Peyer's patch (tissue), 4 donors: ENCODE results near the gene CLDN18. TPM values are rescaled to one million over a fixed set of nuclear protein-coding genes. Genes with fewer than 3 reads are reported as not detected.

Experiments used
- DNase-seq, 3 donors: peaks; one replicate each; pipeline ENCODE4 v3.0.0-alpha.2; 2017 to 2019
- H3K27ac ChIP-seq, 4 donors: fragments of 200-600 bp; sonication (generic); one replicate each; pipeline ENCODE4 v1.5.1; 2016 to 2019
- H3K27me3 ChIP-seq, 2 donors: fragments of 200-600 bp; sonication (generic); one replicate each; pipeline ENCODE4 v1.5.1; 2019
- H3K36me3 ChIP-seq, 3 donors: fragments of 200-600 bp; sonication (generic); one replicate each; pipeline ENCODE4 v1.5.1; 2016 to 2019
- H3K4me1 ChIP-seq, 4 donors: fragments of 200-600 bp; sonication (generic); one replicate each; pipeline ENCODE4 v1.5.1; 2016 to 2019
- H3K4me3 ChIP-seq, 4 donors: fragments of 200-600 bp; sonication (generic); 1 replicate in 3 of 4; 2 replicates in 1 of 4; pipeline ENCODE4 v1.5.1; 2016 to 2019; ENCODE audit warnings: mild to moderate bottlenecking in 1 of 4
- H3K9me3 ChIP-seq, 4 donors: fragments of 200-600 bp; sonication (generic); one replicate each; pipeline ENCODE4 v1.5.1; 2016 to 2019; ENCODE audit warnings: mild to moderate bottlenecking in 1 of 4
- CTCF ChIP-seq, 6 experiments: fragments of 450-650 bp in 4 of 6; fragments of 200-600 bp in 2 of 6; sonication (generic) in 1 of 6; IDR thresholded peaks; one replicate each; pipeline ENCODE4 v1.5.1; 2017 to 2019; ENCODE audit warnings: antibody characterized with exemption in 6 of 6, mild to moderate bottlenecking in 3 of 6, moderate library complexity in 1 of 6
- POLR2A ChIP-seq, 2 donors: fragments of 450-650 bp; IDR thresholded peaks; one replicate each; pipeline ENCODE4 v1.5.1; 2017; ENCODE audit warnings: antibody characterized with exemption in 2 of 2, mild to moderate bottlenecking in 2 of 2, moderate library complexity in 2 of 2
- total RNA-seq, 4 donors: library from RNA; depleted of rRNA; stranded (reverse); fragments of >200 nt; gene quantifications; one replicate each; pipeline ENCODE4 v1.1.0, GENCODE V29; 2016

CLDN18 gene
- total RNA-seq, 4 donors from 2014 or later: not detected

- H3K9me3 ChIP-seq: no peaks in the 10 kb centered on the region
- H3K36me3 ChIP-seq: no peaks in the 10 kb centered on the region
- H3K27ac ChIP-seq: no peak overlapping the region
- no peaks in the 10 kb centered on the region for H3K4me1 ChIP-seq
- TF ChIP-seq CTCF (IDR thresholded peaks at IDR 0.05): no peak
- no peak for TF ChIP-seq POLR2A (IDR thresholded peaks at IDR 0.05)
- no peaks in the 10 kb centered on the region for H3K27me3 ChIP-seq
- no peak for DNase-seq
- no peak overlapping the region for H3K4me3 ChIP-seq
Measured at GRCh38 chr3:138025553-138025952, 15.6 kb downstream of the CLDN18 start.

- H3K27me3 ChIP-seq: no peaks in the 10 kb centered on the region
- TF ChIP-seq CTCF (IDR thresholded peaks at IDR 0.05) (no peak), POLR2A (IDR thresholded peaks at IDR 0.05) (no peak)
- no peaks in the 10 kb centered on the region for H3K9me3 ChIP-seq
- no peaks in the 10 kb centered on the region for H3K36me3 ChIP-seq
- DNase-seq: no peak
- H3K27ac ChIP-seq: no peak overlapping the region
- no peaks in the 10 kb centered on the region for H3K4me1 ChIP-seq
- no peak overlapping the region for H3K4me3 ChIP-seq
Measured at GRCh38 chr3:138027821-138028220, 17.9 kb downstream of the CLDN18 start.

DNA sequence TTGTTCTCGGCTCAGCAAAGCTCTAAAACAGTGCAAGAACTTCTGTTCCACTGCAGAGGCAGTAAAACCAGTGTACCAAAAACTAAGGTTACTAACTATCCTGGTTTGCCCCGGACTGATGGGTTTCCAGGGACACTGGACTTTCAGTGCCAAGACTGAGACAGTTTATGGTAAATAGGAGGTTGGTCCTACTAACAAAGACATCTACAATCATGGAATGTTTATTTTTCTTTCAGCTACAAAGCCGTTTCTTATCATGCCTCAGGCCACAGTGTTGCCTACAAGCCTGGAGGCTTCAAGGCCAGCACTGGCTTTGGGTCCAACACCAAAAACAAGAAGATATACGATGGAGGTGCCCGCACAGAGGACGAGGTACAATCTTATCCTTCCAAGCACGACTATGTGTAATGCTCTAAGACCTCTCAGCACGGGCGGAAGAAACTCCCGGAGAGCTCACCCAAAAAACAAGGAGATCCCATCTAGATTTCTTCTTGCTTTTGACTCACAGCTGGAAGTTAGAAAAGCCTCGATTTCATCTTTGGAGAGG, 20.8 kb downstream of the CLDN18 start:
- Histone ChIP-seq H3K27me3 (no peaks in the 10 kb centered on the region), H3K4me1 (no peaks in the 10 kb centered on the region), H3K27ac (no peak overlapping the region), H3K9me3 (no peaks in the 10 kb centered on the region), H3K4me3 (no peak overlapping the region), H3K36me3 (no peaks in the 10 kb centered on the region)
- TF ChIP-seq POLR2A (IDR thresholded peaks at IDR 0.05) (no peak), CTCF (IDR thresholded peaks at IDR 0.05) (no peak)
- no peak for DNase-seq

GRCh38 chr3:138031536-138031935, 21.6 kb downstream of the CLDN18 start:
- no peak for TF ChIP-seq CTCF (IDR thresholded peaks at IDR 0.05)
- no peak for TF ChIP-seq POLR2A (IDR thresholded peaks at IDR 0.05)
- Histone ChIP-seq H3K27me3 (no peaks in the 10 kb centered on the region), H3K9me3 (no peaks in the 10 kb centered on the region), H3K4me1 (no peaks in the 10 kb centered on the region), H3K36me3 (no peaks in the 10 kb centered on the region), H3K4me3 (no peak overlapping the region), H3K27ac (no peak overlapping the region)
- no peak for DNase-seq

DNA sequence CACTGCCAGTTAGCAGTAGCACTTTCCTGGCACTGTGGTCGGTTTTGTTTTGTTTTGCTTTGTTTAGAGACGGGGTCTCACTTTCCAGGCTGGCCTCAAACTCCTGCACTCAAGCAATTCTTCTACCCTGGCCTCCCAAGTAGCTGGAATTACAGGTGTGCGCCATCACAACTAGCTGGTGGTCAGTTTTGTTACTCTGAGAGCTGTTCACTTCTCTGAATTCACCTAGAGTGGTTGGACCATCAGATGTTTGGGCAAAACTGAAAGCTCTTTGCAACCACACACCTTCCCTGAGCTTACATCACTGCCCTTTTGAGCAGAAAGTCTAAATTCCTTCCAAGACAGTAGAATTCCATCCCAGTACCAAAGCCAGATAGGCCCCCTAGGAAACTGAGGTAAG, 22.6 kb downstream of the CLDN18 start:
- Histone ChIP-seq H3K36me3 (no peaks in the 10 kb centered on the region), H3K4me1 (no peaks in the 10 kb centered on the region), H3K27ac (no peak overlapping the region), H3K27me3 (no peaks in the 10 kb centered on the region), H3K9me3 (no peaks in the 10 kb centered on the region), H3K4me3 (no peak overlapping the region)
- DNase-seq: no peak
- TF ChIP-seq POLR2A (IDR thresholded peaks at IDR 0.05) (no peak), CTCF (IDR thresholded peaks at IDR 0.05) (no peak)

GRCh38 chr3:138033202-138033691, 23.3 kb downstream of the CLDN18 start:
- no peak for DNase-seq
- Histone ChIP-seq H3K27ac (no peak overlapping the region), H3K27me3 (no peaks in the 10 kb centered on the region), H3K4me3 (no peak overlapping the region), H3K4me1 (no peaks in the 10 kb centered on the region), H3K36me3 (no peaks in the 10 kb centered on the region), H3K9me3 (no peaks in the 10 kb centered on the region)
- TF ChIP-seq CTCF (IDR thresholded peaks at IDR 0.05) (no peak), POLR2A (IDR thresholded peaks at IDR 0.05) (no peak)
